T-helper 22 cell (primary cell): ENCODE data around the gene MAB21L4.

ENCODE experiments used
- DNase-seq: peaks from one replicate; pipeline ENCODE4 v3.0.0-alpha.2; 2020; ENCODE audit warnings: low read depth

The MAB21L4 gene

GRCh38 chr2:240911641-240912265 lies 15.8 kb upstream of the MAB21L4 start:
- no peak for DNase-seq

DNA sequence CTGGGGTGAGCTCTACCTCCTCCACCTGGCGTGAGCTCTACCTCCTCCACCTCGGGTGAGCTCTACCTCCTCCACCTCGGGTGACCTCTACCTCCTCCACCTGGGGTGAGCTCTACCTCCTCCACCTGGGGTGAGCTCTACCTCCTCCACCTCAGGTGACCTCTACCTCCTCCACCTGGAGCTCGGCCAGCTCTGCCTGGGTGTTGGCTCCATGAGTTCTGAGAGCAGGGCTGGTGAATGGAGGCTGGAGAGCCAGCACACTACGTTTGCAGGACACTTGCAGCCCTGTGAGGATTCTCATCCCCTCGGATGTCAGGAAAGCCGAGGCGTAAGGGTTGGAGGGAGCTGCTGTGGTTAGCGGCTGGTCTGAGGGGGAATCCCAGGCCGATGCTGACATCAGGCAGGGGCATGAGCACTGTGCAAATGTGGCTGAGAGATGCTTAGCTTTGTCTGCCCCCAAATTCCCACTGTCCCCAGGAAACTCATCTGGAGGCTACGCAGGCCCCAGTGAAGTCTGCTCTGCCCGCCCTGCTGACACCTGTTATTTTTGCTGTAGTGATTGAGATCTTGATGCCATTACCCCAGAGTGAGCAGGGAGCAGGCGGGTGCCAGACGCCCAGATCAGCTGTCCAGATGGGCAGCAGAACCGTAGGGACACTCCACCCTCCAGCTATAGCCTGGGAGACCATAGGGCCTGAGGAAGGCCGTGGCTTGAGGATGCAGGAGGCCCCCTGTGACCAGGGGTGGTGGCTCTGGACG lies 13.4 kb upstream of the MAB21L4 start:
- DNase-seq = no peak

GRCh38 chr2:240906911-240907590 lies 11.1 kb upstream of the MAB21L4 start:
- DNase-seq = no peak

- DNase-seq = no peak
Observed at GRCh38 chr2:240906141-240906910, 10.4 kb upstream of the MAB21L4 start, which contains the start of gene CROCC2. Gene CROCC2, plus strand, starts transcription at chr2:240906336. Its CDS starts 178 bp downstream, at chr2:240906514.

- DNase-seq = no peak
Observed at GRCh38 chr2:240905176-240905781, 9.3 kb upstream of the MAB21L4 start.

GRCh38 chr2:240904216-240905175 lies 8.5 kb upstream of the MAB21L4 start:
- no peak for DNase-seq

DNA sequence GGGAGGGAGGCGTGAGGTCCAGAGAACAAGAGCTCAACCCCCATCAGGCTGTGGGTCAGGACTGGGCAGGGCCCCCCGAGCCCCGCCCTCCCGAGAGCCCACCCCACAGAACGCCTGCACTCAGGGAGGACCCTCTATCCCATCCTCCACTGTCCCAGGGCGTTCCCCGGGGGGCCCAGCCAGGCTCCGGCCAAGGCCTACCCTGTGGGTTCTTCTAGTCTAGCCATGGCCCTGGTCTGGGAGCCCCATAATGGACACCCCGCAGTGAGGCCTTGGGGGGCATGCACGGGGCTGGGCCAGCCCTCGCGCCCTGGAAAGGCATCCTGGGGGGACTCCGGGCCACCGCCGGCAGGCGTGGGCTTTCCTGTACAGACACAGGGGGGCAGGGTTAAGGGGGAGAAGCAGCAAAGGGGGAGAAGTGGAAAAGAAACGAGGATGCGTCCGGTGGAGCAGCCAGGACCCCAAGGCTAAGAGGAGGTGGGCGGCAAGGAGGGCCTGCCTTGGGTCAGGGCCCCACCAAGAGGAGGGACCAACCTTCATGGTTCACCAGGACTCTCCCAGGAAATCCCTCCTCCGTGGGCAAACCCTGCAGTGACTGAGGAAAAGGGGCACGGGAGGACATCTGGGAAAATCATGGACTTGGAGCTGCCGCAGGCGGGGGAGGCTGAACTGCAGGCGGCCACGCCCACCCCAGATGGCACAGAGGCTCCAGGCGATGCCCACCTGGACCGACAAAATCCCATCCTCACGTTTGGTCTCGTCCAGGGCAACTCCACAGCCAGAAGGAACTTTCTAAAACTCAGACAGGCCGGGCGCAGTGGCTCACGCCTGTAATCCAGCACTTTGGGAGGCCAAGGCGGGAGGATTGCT lies 7.5 kb upstream of the MAB21L4 start:
- no peak for DNase-seq

DNA sequence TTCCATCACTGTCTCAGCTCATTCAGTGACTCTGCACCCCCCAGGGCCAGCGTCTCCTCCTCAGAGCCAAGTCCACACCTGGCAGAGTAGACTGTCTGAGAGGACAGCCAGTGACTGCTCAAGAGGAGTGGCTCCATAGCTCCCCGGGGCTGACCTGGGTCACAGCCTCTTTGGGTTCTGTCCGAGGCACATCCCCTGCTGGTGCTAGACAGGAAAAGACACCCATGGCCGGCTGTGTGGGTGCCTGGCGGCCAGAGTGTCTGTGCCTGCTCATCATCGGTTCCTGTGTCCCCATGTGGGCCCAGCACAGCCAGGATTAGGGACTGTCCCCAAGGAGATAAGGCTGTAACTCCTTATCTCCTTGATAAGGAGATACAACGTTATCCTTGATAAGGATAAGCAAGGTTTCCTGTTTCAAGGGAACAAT lies 6.7 kb upstream of the MAB21L4 start:
- DNase-seq = no peak

GRCh38 chr2:240901986-240902614 lies 6.1 kb upstream of the MAB21L4 start:
- no peak for DNase-seq

DNA sequence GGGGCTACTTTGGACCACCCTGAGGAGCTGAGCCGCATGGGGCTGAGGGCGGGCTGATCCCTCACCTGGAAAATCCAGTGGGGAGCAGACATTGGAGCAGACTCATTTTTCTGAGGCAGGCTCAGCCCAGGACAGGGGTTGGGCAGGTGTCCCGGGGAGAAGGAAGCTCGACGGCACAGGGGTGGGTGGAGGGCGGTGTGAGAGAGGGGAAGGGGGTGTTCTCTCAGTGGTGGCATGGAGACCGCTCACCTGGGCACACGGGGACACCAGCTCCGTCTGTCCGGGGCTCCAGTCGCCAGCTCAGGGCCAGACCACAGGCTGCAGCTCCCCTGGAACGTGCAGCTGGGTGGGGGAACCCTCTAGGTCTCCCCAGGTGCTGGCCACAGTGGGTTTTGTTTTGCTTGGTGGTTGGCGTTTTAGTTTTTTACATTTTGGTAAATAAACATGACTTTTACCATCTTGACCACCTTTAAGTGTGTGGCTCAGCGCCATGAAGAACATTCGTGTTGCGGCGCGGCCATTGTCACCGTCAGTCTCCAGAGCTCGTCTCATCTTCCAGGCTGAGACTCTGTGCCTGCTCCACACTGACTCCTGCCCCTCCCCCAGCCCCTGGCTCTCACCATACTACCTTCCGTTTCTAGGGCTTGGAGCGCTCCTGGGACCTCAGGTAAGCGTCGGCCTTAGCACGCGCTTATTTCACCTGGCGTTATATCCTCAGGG lies 4.3 kb upstream of the MAB21L4 start:
- no peak for DNase-seq

- no peak for DNase-seq
Observed at GRCh38 chr2:240899468-240899865, 3.5 kb upstream of the MAB21L4 start.

DNA sequence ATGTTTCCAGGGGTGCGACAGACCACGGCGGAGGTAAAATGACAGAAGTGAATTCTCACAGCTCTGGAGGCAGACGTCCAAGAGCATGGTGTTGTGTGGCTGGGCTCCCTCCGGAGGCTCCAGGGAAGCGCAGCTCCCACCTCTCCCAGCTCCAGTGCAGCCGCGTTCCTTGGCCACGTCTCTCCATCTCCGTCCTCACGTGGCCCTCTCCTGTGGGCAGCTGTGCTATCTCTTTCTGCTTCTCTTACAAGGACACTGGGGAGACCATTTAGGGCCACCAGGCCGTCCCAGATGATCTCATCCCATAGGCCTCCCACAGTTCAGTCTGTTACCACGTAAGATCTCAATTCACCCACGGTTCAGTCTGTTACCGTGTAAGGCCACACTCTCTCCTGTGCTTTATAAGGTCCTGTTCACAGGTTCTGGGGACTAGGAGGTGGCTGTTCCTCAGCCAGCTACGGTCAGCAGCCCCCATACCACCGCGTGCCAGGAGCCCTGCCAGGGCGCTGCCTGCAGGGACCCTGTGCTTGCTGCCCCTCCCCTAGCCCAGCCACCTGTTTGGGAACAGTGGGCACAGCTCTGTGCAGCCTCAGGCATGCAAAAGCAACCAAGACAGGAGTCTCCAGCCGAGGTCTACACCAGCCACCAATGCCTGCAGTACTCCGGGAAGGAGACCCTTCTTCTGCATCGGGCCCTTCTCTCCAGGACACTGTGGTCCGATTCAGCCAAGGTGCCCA lies 2.9 kb upstream of the MAB21L4 start:
- no peak for DNase-seq

DNA sequence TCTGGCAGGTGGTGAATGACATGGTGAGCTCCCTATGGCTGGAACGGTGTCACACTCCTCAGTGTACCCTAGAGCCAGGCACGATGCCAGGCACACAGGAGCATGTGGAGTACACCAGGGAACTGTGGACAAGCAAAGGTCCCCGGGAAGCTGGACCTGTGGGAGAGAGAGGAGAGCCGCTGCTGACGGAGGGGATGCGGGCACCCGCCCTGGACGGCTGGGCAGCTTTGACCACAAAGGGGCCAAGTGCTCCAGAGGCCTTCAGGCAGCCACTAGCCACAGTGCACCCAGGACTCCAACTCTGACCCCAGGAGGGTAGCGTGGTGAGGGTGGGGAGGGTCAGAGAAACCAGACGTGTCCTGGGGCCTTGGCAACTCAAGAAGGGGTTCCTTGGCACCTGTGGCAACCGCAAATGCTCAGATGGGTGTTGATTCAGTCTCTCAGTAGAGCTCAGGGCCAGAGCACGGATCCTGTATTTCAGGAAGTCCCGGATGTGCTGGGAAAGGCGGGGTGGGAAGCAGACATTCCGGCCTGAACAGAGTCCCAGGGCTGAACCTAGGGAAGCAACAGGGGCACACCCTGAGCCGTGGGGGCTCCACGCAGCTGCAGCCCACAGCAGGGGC lies 2.3 kb upstream of the MAB21L4 start:
- DNase-seq = no peak

- no peak for DNase-seq
Observed at GRCh38 chr2:240896871-240897692, 1.1 kb upstream of the MAB21L4 start.

DNA sequence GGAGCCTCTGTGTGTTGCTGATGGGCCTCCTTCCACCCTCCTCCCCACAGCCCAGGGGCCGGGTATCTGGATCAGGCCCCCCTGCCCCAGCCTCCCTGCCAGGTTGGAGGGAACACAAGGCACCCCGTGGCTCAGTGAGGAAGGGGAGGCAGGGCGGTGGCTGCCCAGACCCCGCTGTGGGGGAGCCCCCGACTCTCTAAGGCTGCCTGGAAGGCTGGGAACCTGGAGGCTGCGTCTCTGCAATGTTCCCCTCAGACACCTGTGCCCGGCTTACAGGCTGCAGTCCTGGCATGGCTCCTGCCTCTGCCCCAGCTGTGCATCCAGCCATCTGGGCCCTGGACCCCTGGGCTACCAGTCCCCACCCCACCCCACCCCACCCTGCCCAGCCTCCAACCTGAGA lies 438 bp upstream of the MAB21L4 start:
- no peak for DNase-seq

DNA sequence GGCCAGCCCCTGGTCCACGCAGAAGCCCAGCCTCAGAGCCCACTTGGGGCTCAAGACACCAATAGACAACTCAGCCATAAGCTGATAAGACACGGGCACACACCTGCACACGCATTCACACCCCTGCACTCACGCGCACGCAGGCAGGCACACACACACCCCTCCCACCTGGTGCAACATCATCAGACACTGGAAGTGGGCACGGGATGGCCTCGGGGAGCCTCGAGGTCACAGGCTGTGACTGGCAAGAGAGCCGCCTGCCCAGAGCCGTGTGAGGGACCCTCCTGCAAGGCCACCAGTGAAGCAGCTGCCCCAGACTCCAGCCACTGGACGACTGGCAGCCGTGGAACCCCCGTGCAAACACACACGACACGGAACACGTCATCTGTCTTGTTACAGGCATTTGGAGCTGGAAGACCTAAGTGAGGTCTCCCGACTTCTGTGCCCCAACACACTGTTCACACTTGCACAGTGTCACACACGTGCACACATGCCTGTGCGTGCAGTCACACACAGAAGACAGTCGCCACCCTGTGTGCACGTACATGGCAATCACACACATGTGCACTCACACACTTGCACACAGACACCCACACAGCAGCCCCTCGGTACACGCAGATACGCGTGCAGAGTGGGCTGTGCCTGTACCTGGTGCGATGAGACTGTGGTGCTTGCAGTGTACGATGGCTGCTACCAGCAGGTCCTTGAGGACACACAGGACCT lies 959 bp downstream of the MAB21L4 start:
- DNase-seq = no peak
